Kidney glomerular epithelial cell (primary cell): ENCODE results near the gene C9orf50.

ENCODE experiments used
- DNase-seq: peaks from one replicate; lab custom pipeline; 2025; lab: John Stamatoyannopoulos, UW

Gene C9orf50

GRCh38 chr9:129591916-129592315 is 29.0 kb downstream of the C9orf50 start:
- no peak for DNase-seq

GRCh38 chr9:129590466-129590865 is 30.4 kb downstream of the C9orf50 start:
- no peak for DNase-seq

GRCh38 chr9:129587487-129588262 is 33.2 kb downstream of the C9orf50 start:
- DNase-seq, result no peak

GRCh38 chr9:129586685-129587084 is 34.2 kb downstream of the C9orf50 start:
- no peak for DNase-seq

GRCh38 chr9:129586245-129586644 is 34.7 kb downstream of the C9orf50 start:
- no peak for DNase-seq

GRCh38 chr9:129585352-129585751 is 35.5 kb downstream of the C9orf50 start:
- DNase-seq, result no peak

GRCh38 chr9:129584136-129584535 is 36.8 kb downstream of the C9orf50 start:
- DNase-seq, result peak; percentile 52

- DNase-seq, result no peak
Observed at GRCh38 chr9:129583308-129584038, 37.4 kb downstream of the C9orf50 start.

GRCh38 chr9:129582855-129583254 is 38.0 kb downstream of the C9orf50 start:
- DNase-seq, result no peak

GRCh38 chr9:129581505-129582189 is 39.3 kb downstream of the C9orf50 start:
- no peak for DNase-seq

- no peak for DNase-seq
Observed at GRCh38 chr9:129580211-129580915, 40.5 kb downstream of the C9orf50 start.

- DNase-seq, result no peak
Observed at GRCh38 chr9:129579294-129579693, 41.6 kb downstream of the C9orf50 start.

- no peak for DNase-seq
Observed at GRCh38 chr9:129576546-129577543, 44.1 kb downstream of the C9orf50 start.

GRCh38 chr9:129575818-129576217 is 45.1 kb downstream of the C9orf50 start:
- no peak for DNase-seq

GRCh38 chr9:129574911-129575585 is 45.9 kb downstream of the C9orf50 start:
- no peak for DNase-seq

- DNase-seq, result no peak
Observed at GRCh38 chr9:129573977-129574376, 46.9 kb downstream of the C9orf50 start.

GRCh38 chr9:129572517-129572916 is 48.4 kb downstream of the C9orf50 start:
- no peak for DNase-seq

GRCh38 chr9:129572052-129572425 is 48.9 kb downstream of the C9orf50 start:
- DNase-seq, result no peak

- DNase-seq, result no peak
Observed at GRCh38 chr9:129571298-129572051, 49.4 kb downstream of the C9orf50 start.
